ENCODE measurements around the gene NBEA. TPM values are rescaled to one million over a fixed set of nuclear protein-coding genes. Genes with fewer than 3 reads are reported as not detected.

NBEA gene
- total RNA-seq, 1 experiment from 2014 or later = 3.3 TPM

GRCh38 chr13:34942732-34943435 is 814 bp downstream of the NBEA start:
- CTCF ChIA-PET = no interaction called here
- H3K9me3 ChIP-seq (ENCODE audit: control insufficient read depth, insufficient read depth, low read depth, low read length) = no peaks in the 10 kb centered on the region
- H3K36me3 ChIP-seq (ENCODE audit: control insufficient read depth, insufficient read depth, low read length) = no peaks in the 10 kb centered on the region
- no peaks in the 10 kb centered on the region for H3K4me1 ChIP-seq (ENCODE audit: control insufficient read depth, insufficient read depth, low read length)
- TF ChIP-seq TCF7L2 (IDR thresholded peaks at IDR 0.05; ENCODE audit: low read depth, low read length) (no peak), POLR2AphosphoS5 (IDR thresholded peaks at IDR 0.05; ENCODE audit: low read depth, low read length) (no peak), SIN3A (IDR thresholded peaks at IDR 0.05; ENCODE audit: borderline replicate concordance, insufficient read depth, low read depth, low read length) (no peak), REST (IDR thresholded peaks at IDR 0.05; ENCODE audit: insufficient read depth in 1 of 2, low read depth in 2 of 2, low read length in 1 of 2) (no peak), CTCF (IDR thresholded peaks at IDR 0.05) (no peak)
- in situ Hi-C loops (cut with HindIII; ENCODE audit: low pct_unique_long_range_greater_than_20kb, low sequenced_read_pairs) = no loop called here
- BruUV-seq (replicated peaks) = no TSS peak
- H3K4me3 ChIP-seq (ENCODE audit: low read depth in 2 of 2, low read length in 2 of 2) = peak overlapping the region; percentile 59 to 66
- no peak for DNase-seq (ENCODE audit: low read depth, low spot score)
- POLR2A ChIA-PET = no interaction called here
- no peak overlapping the region for H3K27ac ChIP-seq (ENCODE audit: low read length)
- intact Hi-C loops (cut with micrococcal nuclease; ENCODE audit: unreplicated experiment) = loop anchor here (10.0 kb wide), 1 partner anchor 212 kb away; no protein-coding TSS in a partner anchor
- H3K27me3 ChIP-seq (ENCODE audit: control insufficient read depth, insufficient read depth, low read length) = no peaks in the 10 kb centered on the region
- peak; percentile 81 for ATAC-seq

- Histone ChIP-seq H3K4me1 (ENCODE audit: control insufficient read depth, insufficient read depth, low read length) (no peaks in the 10 kb centered on the region), H3K36me3 (ENCODE audit: control insufficient read depth, insufficient read depth, low read length) (no peaks in the 10 kb centered on the region), H3K4me3 (ENCODE audit: low read depth in 2 of 2, low read length in 2 of 2) (peak overlapping the region; percentile 59 to 66), H3K9me3 (ENCODE audit: control insufficient read depth, insufficient read depth, low read depth, low read length) (no peaks in the 10 kb centered on the region), H3K27me3 (ENCODE audit: control insufficient read depth, insufficient read depth, low read length) (no peaks in the 10 kb centered on the region), H3K27ac (ENCODE audit: low read length) (no peak overlapping the region)
- no peak for DNase-seq (ENCODE audit: low read depth, low spot score)
- TF ChIP-seq REST (IDR thresholded peaks at IDR 0.05; ENCODE audit: insufficient read depth in 1 of 2, low read depth in 2 of 2, low read length in 1 of 2) (no peak), SIN3A (IDR thresholded peaks at IDR 0.05; ENCODE audit: borderline replicate concordance, insufficient read depth, low read depth, low read length) (no peak), TCF7L2 (IDR thresholded peaks at IDR 0.05; ENCODE audit: low read depth, low read length) (no peak), CTCF (IDR thresholded peaks at IDR 0.05) (no peak), POLR2AphosphoS5 (IDR thresholded peaks at IDR 0.05; ENCODE audit: low read depth, low read length) (no peak)
- POLR2A ChIA-PET = no interaction called here
- peak; percentile 15 for ATAC-seq
- no TSS peak for BruUV-seq (replicated peaks)
- intact Hi-C loops (cut with micrococcal nuclease; ENCODE audit: unreplicated experiment) = loop anchor here (10.0 kb wide), 1 partner anchor 211 kb away; no protein-coding TSS in a partner anchor
- in situ Hi-C loops (cut with HindIII; ENCODE audit: low pct_unique_long_range_greater_than_20kb, low sequenced_read_pairs) = no loop called here
- CTCF ChIA-PET = no interaction called here
These were observed 1.6 kb downstream of the NBEA start for GRCh38 chr13:34943436-34944273.
